ENCODE measurements around the gene C4orf46. TPM values are rescaled to one million over a fixed set of nuclear protein-coding genes. Genes with fewer than 3 reads are reported as not detected.
"Not testable (repeated sequence)": the region's sequence is repeated elsewhere in the genome, so short reads cannot be mapped to it uniquely, and the experiment has no call there.

The C4orf46 gene
- total RNA-seq, 2 experiments from 2014 or later = 15.5 to 19.7 TPM

GRCh38 chr4:158670975-158671664 lies 567 bp downstream of the C4orf46 start:
- Mint-ChIP-seq H3K27ac (peak overlapping the region; percentile 90), H3K27me3 (no peaks in the 10 kb centered on the region), H3K4me1 (peaks cover 30% of the 10 kb centered on the region), H3K4me3 (peak overlapping the region; percentile 84), H3K9me3 (no peaks in the 10 kb centered on the region), H3K36me3 (ENCODE audit: low read depth) (peaks cover 16% of the 10 kb centered on the region)
- ChIA-PET CTCF (interaction anchor here (0.7 to 2.2 kb wide), 6 partner anchors 42 to 532 kb away, joined by 3 to 7 read pairs (median 3); no protein-coding TSS in a partner anchor), POLR2A (interaction anchor here (0.6 to 2.3 kb wide), 9 partner anchors 15 to 433 kb away, joined by 3 to 13 read pairs (median 3); partner anchors contain the start of genes FNIP2 and PPID)
- peak; percentile 60 for DNase-seq

- Mint-ChIP-seq H3K27me3 (no peaks in the 10 kb centered on the region), H3K9me3 (no peaks in the 10 kb centered on the region), H3K36me3 (ENCODE audit: low read depth) (peaks cover 30% of the 10 kb centered on the region), H3K4me3 (no peak overlapping the region), H3K27ac (no peak overlapping the region), H3K4me1 (peaks cover 28% of the 10 kb centered on the region)
- no peak for DNase-seq
- CTCF ChIA-PET = interaction anchor here (1.1 kb wide), 1 partner anchor 183 kb away, joined by 3 read pairs; no protein-coding TSS in a partner anchor
- POLR2A ChIA-PET = no interaction called here
These were observed 2.4 kb downstream of the C4orf46 start for GRCh38 chr4:158669310-158669709.

DNA sequence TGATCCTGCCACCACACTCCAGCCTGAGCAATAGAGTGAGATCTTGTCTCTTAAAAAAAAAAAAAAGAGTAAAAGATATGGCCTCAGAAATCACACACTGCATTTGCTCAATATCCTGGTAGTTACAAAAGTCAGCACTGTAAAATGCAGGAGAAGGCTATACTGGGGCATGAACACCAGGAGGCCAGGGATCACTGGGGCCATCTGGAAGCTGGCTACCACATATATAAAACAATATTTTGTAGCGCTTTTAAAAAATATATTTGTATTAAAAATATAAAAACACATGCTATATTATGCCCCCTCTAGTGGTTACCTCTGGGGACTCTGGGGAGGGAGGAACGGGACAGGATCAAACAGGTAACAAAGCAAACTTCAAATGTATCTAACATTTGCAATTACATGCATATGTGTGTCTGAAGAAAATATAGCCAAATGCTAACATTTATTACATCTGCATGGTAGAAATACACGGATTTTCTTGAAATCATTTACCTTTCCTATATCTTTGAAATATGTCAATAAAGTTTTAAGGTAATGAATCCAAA lies 4.0 kb downstream of the C4orf46 start:
- Mint-ChIP-seq H3K4me3 (no peak overlapping the region), H3K36me3 (ENCODE audit: low read depth) (peaks cover 34% of the 10 kb centered on the region), H3K9me3 (no peaks in the 10 kb centered on the region), H3K27ac (no peak overlapping the region), H3K4me1 (peaks cover 26% of the 10 kb centered on the region), H3K27me3 (no peaks in the 10 kb centered on the region)
- POLR2A ChIA-PET = no interaction called here
- CTCF ChIA-PET = interaction anchor here (1.0 to 2.5 kb wide), 2 partner anchors 20 to 56 kb away, joined by 3 to 9 read pairs; partner anchors contain the start of gene PPID
- DNase-seq = peak; percentile 37

DNA sequence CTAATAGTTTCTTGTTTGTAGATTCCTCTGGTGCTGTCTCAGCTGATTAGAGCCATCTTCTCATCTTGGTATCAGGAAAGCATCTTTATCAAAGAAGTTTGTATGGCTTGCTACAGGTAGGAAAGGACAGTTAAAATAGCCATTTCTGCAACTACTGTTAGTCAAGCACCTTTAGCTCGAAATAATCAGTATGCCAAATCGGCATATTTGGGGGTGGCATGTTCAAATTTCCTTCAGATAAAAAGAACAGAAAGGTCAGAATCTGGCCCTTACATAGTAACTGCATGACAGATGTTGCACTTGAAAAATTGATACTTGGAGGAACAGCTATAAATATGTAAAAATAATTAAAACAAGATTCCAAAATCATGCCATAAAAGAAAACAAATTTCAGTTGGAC lies 4.8 kb downstream of the C4orf46 start:
- ChIA-PET CTCF (interaction anchor here (0.6 to 2.5 kb wide), 5 partner anchors 13 to 474 kb away, joined by 3 to 9 read pairs (median 3); partner anchors contain the start of gene PPID), POLR2A (no interaction called here)
- H3K27me3 Mint-ChIP-seq = no peaks in the 10 kb centered on the region
- H3K27ac Mint-ChIP-seq = no peak overlapping the region
- H3K36me3 Mint-ChIP-seq (ENCODE audit: low read depth) = peaks cover 34% of the 10 kb centered on the region
- no peak for DNase-seq
- no peaks in the 10 kb centered on the region for H3K9me3 Mint-ChIP-seq
- H3K4me1 Mint-ChIP-seq = peaks cover 23% of the 10 kb centered on the region
- H3K4me3 Mint-ChIP-seq = no peak overlapping the region

DNA sequence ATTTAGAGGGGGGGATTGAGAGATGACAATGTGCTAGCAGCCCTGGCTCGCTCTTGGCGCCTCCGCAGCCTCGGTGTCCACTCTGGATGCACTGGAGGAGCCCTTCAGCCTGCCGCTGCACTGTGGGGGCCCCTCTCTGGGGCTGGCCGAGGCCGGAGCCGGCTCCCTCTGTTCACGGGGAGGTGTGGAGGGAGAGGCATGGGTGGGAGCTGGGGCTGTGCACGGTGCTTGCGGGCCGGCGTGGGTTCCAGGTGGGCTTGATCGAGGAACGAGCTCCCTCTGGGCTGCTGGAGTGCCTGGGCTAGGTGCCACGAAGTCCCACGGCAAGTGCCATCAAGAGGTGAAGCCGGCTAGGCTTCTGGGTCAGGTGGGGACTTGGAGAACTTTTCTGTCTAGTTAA lies 6.9 kb downstream of the C4orf46 start:
- H3K4me1 Mint-ChIP-seq = peaks cover 13% of the 10 kb centered on the region
- H3K27ac Mint-ChIP-seq = no peak overlapping the region
- no peak for DNase-seq
- CTCF ChIA-PET = no interaction called here
- POLR2A ChIA-PET = interaction anchor here (0.6 kb wide), 1 partner anchor 51 kb away, joined by 3 read pairs; no protein-coding TSS in a partner anchor
- peaks cover 30% of the 10 kb centered on the region for H3K36me3 Mint-ChIP-seq (ENCODE audit: low read depth)
- no peaks in the 10 kb centered on the region for H3K9me3 Mint-ChIP-seq
- no peaks in the 10 kb centered on the region for H3K27me3 Mint-ChIP-seq
- no peak overlapping the region for H3K4me3 Mint-ChIP-seq

DNA sequence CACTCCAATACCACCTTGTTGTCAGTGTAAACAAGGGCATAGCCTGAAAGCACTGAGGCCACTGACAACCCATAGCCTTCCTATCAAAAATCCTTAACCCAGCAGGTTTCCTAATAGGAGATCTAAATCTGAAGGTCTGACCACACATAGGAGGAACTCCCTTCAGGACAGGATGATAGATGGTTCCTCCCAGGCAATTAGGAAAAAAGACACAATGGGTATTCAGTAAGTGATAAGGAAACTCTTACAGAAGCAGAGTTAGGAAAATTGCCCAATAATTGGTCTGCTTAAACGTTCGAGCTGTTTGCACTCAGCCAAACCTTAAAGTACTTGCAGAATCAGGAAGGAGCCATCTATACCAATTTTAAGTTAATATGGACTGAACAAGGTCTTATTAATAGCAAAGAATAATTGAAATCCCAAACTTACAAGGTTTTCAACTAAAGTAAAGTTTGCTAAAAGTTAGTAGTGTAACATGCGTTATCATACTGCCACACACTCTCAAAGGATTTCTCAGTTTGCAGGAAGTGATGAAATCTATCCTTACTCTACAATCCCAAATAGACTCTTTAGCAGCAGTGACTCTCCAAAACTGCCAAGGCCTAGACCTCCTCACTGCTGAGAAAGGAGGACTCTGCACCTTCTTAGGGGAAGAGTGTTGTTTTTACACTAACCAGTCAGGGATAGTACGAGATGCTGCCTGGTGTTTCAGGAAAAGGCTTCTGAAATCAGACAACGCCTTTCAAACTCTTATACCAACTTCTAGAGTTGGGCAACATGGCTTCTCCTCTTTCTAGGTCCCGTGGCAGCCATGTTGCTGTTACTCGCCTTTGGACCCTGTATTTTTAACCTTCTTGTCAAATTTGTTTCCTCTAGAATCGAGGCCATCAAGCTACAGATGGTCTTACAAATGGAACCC lies 7.7 kb downstream of the C4orf46 start:
- H3K27ac Mint-ChIP-seq, POLR2A ChIA-PET, H3K4me1 Mint-ChIP-seq, H3K27me3 Mint-ChIP-seq, H3K9me3 Mint-ChIP-seq, DNase-seq, H3K4me3 Mint-ChIP-seq, CTCF ChIA-PET: not testable (repeated sequence)
- peaks cover 25% of the 10 kb centered on the region for H3K36me3 Mint-ChIP-seq (ENCODE audit: low read depth)

DNA sequence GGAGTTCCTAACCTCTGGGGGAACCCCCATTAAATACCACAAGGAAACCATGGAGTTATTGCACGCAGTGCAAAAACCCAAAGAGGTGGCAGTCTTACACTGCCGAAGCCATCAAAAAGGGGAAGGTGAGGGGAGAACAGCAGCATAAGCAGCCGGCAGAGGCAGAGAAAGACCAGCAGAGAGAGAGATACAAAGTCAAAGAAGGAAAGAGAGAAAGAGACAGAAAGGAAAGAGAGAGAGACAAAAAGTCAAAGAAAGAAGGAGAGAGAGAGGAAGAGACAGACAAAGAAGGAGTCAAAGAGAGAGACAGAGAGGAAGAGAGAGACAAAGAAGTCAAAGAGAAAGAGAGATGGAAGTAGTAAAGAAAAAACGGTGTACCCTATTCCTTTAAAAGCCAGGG lies 8.4 kb downstream of the C4orf46 start:
- DNase-seq, CTCF ChIA-PET, H3K4me3 Mint-ChIP-seq, H3K27ac Mint-ChIP-seq, H3K4me1 Mint-ChIP-seq, H3K27me3 Mint-ChIP-seq, H3K9me3 Mint-ChIP-seq, POLR2A ChIA-PET: not testable (repeated sequence)
- H3K36me3 Mint-ChIP-seq (ENCODE audit: low read depth) = peaks cover 22% of the 10 kb centered on the region

- Mint-ChIP-seq H3K9me3 (no peaks in the 10 kb centered on the region), H3K27ac (no peak overlapping the region), H3K4me3 (no peak overlapping the region), H3K36me3 (ENCODE audit: low read depth) (no peaks in the 10 kb centered on the region), H3K27me3 (peaks cover 3% of the 10 kb centered on the region), H3K4me1 (peaks cover 6% of the 10 kb centered on the region)
- CTCF ChIA-PET = no interaction called here
- POLR2A ChIA-PET = no interaction called here
- DNase-seq = no peak
These were observed 14.4 kb downstream of the C4orf46 start for GRCh38 chr4:158657291-158657690.

GRCh38 chr4:158656439-158656838 lies 15.2 kb downstream of the C4orf46 start:
- Mint-ChIP-seq H3K27ac (no peak overlapping the region), H3K27me3 (peaks cover 3% of the 10 kb centered on the region), H3K4me3 (no peak overlapping the region), H3K36me3 (ENCODE audit: low read depth) (no peaks in the 10 kb centered on the region), H3K9me3 (no peaks in the 10 kb centered on the region), H3K4me1 (peaks cover 6% of the 10 kb centered on the region)
- DNase-seq = no peak
- POLR2A ChIA-PET = no interaction called here
- CTCF ChIA-PET = no interaction called here

- no peak for DNase-seq
- ChIA-PET CTCF (interaction anchor here (1.3 kb wide), 1 partner anchor 14 kb away, joined by 3 read pairs; no protein-coding TSS in a partner anchor), POLR2A (no interaction called here)
- Mint-ChIP-seq H3K27me3 (peaks cover 4% of the 10 kb centered on the region), H3K36me3 (ENCODE audit: low read depth) (no peaks in the 10 kb centered on the region), H3K4me3 (no peak overlapping the region), H3K9me3 (no peaks in the 10 kb centered on the region), H3K27ac (no peak overlapping the region), H3K4me1 (peaks cover 6% of the 10 kb centered on the region)
These were observed 18.8 kb downstream of the C4orf46 start for GRCh38 chr4:158652920-158653319.

- H3K27ac Mint-ChIP-seq = no peak overlapping the region
These were observed 22.5 kb downstream of the C4orf46 start for GRCh38 chr4:158649111-158649680.

DNA sequence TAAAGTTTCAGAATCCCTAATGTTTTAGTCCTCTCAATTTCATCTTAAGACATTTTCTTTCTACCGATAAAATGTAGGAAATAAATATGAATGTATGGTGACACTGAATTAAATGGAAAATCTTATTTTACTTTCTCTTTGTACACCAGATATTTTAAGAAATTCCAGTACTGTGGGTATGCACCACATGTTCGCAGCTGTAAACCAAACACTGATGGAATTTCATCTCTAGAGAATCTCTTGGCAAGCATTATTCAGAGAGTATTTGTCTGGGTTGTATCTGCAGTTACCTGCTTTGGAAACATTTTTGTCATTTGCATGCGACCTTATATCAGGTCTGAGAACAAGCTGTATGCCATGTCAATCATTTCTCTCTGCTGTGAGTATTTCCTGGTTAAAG lies 26.9 kb downstream of the C4orf46 start:
- peaks cover 26% of the 10 kb centered on the region for H3K27me3 Mint-ChIP-seq
- no peak overlapping the region for H3K4me3 Mint-ChIP-seq
- no peaks in the 10 kb centered on the region for H3K4me1 Mint-ChIP-seq
- ChIA-PET POLR2A (no interaction called here), CTCF (no interaction called here)
- no peaks in the 10 kb centered on the region for H3K36me3 Mint-ChIP-seq (ENCODE audit: low read depth)
- no peak overlapping the region for H3K27ac Mint-ChIP-seq
- H3K9me3 Mint-ChIP-seq = no peaks in the 10 kb centered on the region
- DNase-seq = no peak

More at GRCh38 chr4:158649111-158649680, 22.5 kb downstream of the C4orf46 start:
- CTCF ChIA-PET = no interaction called here
- peaks cover 17% of the 10 kb centered on the region for H3K27me3 Mint-ChIP-seq
- POLR2A ChIA-PET = no interaction called here
- H3K9me3 Mint-ChIP-seq = no peaks in the 10 kb centered on the region
- H3K4me1 Mint-ChIP-seq = peaks cover 6% of the 10 kb centered on the region
- H3K36me3 Mint-ChIP-seq (ENCODE audit: low read depth) = no peaks in the 10 kb centered on the region
- H3K4me3 Mint-ChIP-seq = no peak overlapping the region
- no peak for DNase-seq

DNA sequence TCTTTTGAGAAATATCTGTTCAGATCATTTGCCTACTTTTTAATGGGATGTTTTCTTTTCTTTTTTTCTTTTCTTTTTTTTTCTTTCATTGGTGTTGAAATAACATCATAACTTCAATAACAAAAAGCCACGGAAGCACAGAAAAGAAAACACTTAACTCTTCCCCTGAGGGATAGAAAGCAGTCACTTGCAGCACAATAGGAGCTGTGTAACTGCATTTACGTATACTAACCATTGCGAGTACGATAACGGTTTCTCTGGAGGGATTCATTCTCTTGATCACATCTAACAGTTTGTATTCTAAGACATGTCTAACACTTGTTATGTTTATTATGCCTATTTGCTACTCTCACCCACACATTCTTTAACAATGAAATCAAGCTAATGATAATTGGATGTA lies 27.3 kb downstream of the C4orf46 start:
- H3K27ac Mint-ChIP-seq = no peak overlapping the region
- DNase-seq = no peak
- peaks cover 26% of the 10 kb centered on the region for H3K27me3 Mint-ChIP-seq
- POLR2A ChIA-PET = no interaction called here
- CTCF ChIA-PET = no interaction called here
- no peaks in the 10 kb centered on the region for H3K9me3 Mint-ChIP-seq
- no peak overlapping the region for H3K4me3 Mint-ChIP-seq
- H3K4me1 Mint-ChIP-seq = no peaks in the 10 kb centered on the region
- no peaks in the 10 kb centered on the region for H3K36me3 Mint-ChIP-seq (ENCODE audit: low read depth)

Measured in activated CD4-positive, alpha-beta memory T cell treated with anti-CD3 and anti-CD28 coated beads, Interleukin-2, amount 10 ng/mL, durations not matched to agents 7 days and 5 days (primary cell).